ENCODE results near the gene SH3TC1. TPM values are rescaled to one million over a fixed set of nuclear protein-coding genes. Genes with fewer than 3 reads are reported as not detected.

The SH3TC1 gene
- total and polyA plus RNA-seq, 10 of the 15 experiments (the other 5 are each of a cell fraction or from before 2014, with no cell fraction given) = 0.19 to 47.0 (median 18.4) TPM

GRCh38 chr4:8235224-8235623 is 36.1 kb downstream of the SH3TC1 start:
- POLR2A ChIA-PET = no interaction called here
- H3K9me3 ChIP-seq (replicated peaks; ENCODE audit: control insufficient read depth, insufficient read depth, low read length) = no peaks in the 10 kb centered on the region
- intact Hi-C loops (cut with micrococcal nuclease; ENCODE audit: unreplicated experiment) (no loop called here), in situ Hi-C loops (cut with MboI) (no loop called here)
- peaks cover 9% of the 10 kb centered on the region for H3K4me1 ChIP-seq (ENCODE audit: control insufficient read depth, insufficient read depth, low read length)
- BruUV-seq (replicated peaks) = no TSS peak
- 77% methylated on average over 8 of the region's 13 CpGs for WGBS (ENCODE audit: insufficient coverage, insufficient replicate concordance, low lambda C conversion rate, missing lambda C conversion rate)
- DNase-seq (ENCODE audit: low read depth, low spot score) (no peak), ATAC-seq (no peak), FAIRE-seq (no peak)
- peaks cover 3% of the 10 kb centered on the region; the same call in 1 of the 2 replicates for H3K79me2 ChIP-seq (ENCODE audit: control insufficient read depth, insufficient read depth, low read length)
- H3K4me3 ChIP-seq = no peak overlapping the region
- H3K9ac ChIP-seq (ENCODE audit: control insufficient read depth, insufficient read depth, low read length) = no peak overlapping the region
- no peak overlapping the region for H3K4me2 ChIP-seq (ENCODE audit: control insufficient read depth, insufficient read depth)
- no peak overlapping the region for H2AFZ ChIP-seq (ENCODE audit: control insufficient read depth, low read depth, low read length)
- CTCF ChIA-PET = interaction anchor here (1.2 kb wide), 1 partner anchor 58 kb away, joined by 5 read pairs; no protein-coding TSS in a partner anchor
- SMC1A ChIA-PET (ENCODE audit: uncharacterized antibody, unreplicated experiment) = interaction anchor here (0.6 to 1.4 kb wide), 2 partner anchors 34 to 59 kb away, joined by 3 read pairs; no protein-coding TSS in a partner anchor
- no peak overlapping the region for H3K27ac ChIP-seq (ENCODE audit: control insufficient read depth, insufficient read depth)
- H3K36me3 ChIP-seq (ENCODE audit: control insufficient read depth in 2 of 2, insufficient read depth in 2 of 2, low read length in 1 of 2) = peaks cover 8 to 24% of the 10 kb centered on the region in 2 experiments
- no peaks in the 10 kb centered on the region for H4K20me1 ChIP-seq (ENCODE audit: control insufficient read depth, insufficient read depth)
- no peaks in the 10 kb centered on the region for H3K27me3 ChIP-seq (replicated peaks in 1 of 2; ENCODE audit: control insufficient read depth in 2 of 2, insufficient read depth in 2 of 2, low read length in 1 of 2)
- RAD21 ChIA-PET (ENCODE audit: unreplicated experiment) = interaction anchor here (1.9 kb wide), 1 partner anchor 58 kb away, joined by 5 read pairs; no protein-coding TSS in a partner anchor
- TF ChIP-seq GABPA (IDR thresholded peaks at IDR 0.05; ENCODE audit: low read depth) (no peak), IRF5 (IDR thresholded peaks at IDR 0.05; ENCODE audit: borderline replicate concordance) (no peak), ATF2 (IDR thresholded peaks at IDR 0.05; ENCODE audit: low read length) (no peak), ZNF592 (IDR thresholded peaks at IDR 0.05) (no peak), SMARCA5 (IDR thresholded peaks at IDR 0.05) (no peak), USF1 (IDR thresholded peaks at IDR 0.05; ENCODE audit: borderline replicate concordance, extremely low read length, insufficient read depth, low read depth, low read length) (no peak), ZBTB40 (IDR thresholded peaks at IDR 0.05; ENCODE audit: borderline replicate concordance) (no peak), SMAD1 (IDR thresholded peaks at IDR 0.05; ENCODE audit: low read depth, partially characterized antibody) (no peak), NFYB (IDR thresholded peaks at IDR 0.05; ENCODE audit: insufficient read depth, low read depth, low read length) (no peak), IKZF2 (IDR thresholded peaks at IDR 0.05) (no peak)

Data from GM12878 (cell line).